Measurements from ENCODE around the gene CAMK2N1. TPM values are rescaled to one million over a fixed set of nuclear protein-coding genes. Genes with fewer than 3 reads are reported as not detected.

Gene CAMK2N1
- total and polyA plus RNA-seq, 4 experiments from 2014 or later: 0.32 to 6.5 (median 3.2) TPM

GRCh38 chr1:20462397-20462796 lies 23.6 kb downstream of the CAMK2N1 start:
- Histone ChIP-seq H3K36me3 (ENCODE audit: insufficient read depth, low read length) (no peaks in the 10 kb centered on the region), H3K4me3 (ENCODE audit: low read length in 2 of 2) (no peak overlapping the region), H3K9me3 (ENCODE audit: control insufficient read depth in 1 of 2, low read length in 2 of 2) (no peaks in the 10 kb centered on the region), H3K4me1 (ENCODE audit: insufficient read depth, low read length) (no peaks in the 10 kb centered on the region), H3K27ac (ENCODE audit: low read depth, low read length) (no peak overlapping the region), H3K27me3 (ENCODE audit: insufficient read depth, low read length) (no peaks in the 10 kb centered on the region)
- DNase-seq: no peak
- H3K27ac Mint-ChIP-seq: no peak overlapping the region
- intact Hi-C loops (cut with micrococcal nuclease): no loop called here
- H3K36me3 Mint-ChIP-seq: no peaks in the 10 kb centered on the region
- no peaks in the 10 kb centered on the region for H3K4me1 Mint-ChIP-seq
- CTCF ChIA-PET (ENCODE audit: partially characterized antibody): interaction anchor here (0.6 kb wide), 1 partner anchor 332 kb away, joined by 3 read pairs; no protein-coding TSS in a partner anchor
- no peak overlapping the region for H3K4me3 Mint-ChIP-seq
- H3K9me3 Mint-ChIP-seq: peaks cover 0 to 3% (median 0%) of the 10 kb centered on the region in 8 donors
- POLR2A ChIA-PET (ENCODE audit: partially characterized antibody): no interaction called here
- H3K27me3 Mint-ChIP-seq: peaks cover 23 to 29% of the 10 kb centered on the region in 2 donors

GRCh38 chr1:20458717-20459116 lies 27.3 kb downstream of the CAMK2N1 start:
- intact Hi-C loops (cut with micrococcal nuclease): no loop called here
- no peaks in the 10 kb centered on the region for H3K36me3 Mint-ChIP-seq
- no peaks in the 10 kb centered on the region for H3K4me1 Mint-ChIP-seq
- no peak overlapping the region for H3K4me3 Mint-ChIP-seq
- DNase-seq: no peak
- ChIA-PET POLR2A (ENCODE audit: partially characterized antibody) (no interaction called here), CTCF (ENCODE audit: partially characterized antibody) (interaction anchor here (0.6 kb wide), 1 partner anchor 1319 kb away, joined by 3 read pairs; no protein-coding TSS in a partner anchor)
- Histone ChIP-seq H3K4me3 (ENCODE audit: low read length in 2 of 2) (no peak overlapping the region), H3K4me1 (ENCODE audit: insufficient read depth, low read length) (no peaks in the 10 kb centered on the region), H3K36me3 (ENCODE audit: insufficient read depth, low read length) (no peaks in the 10 kb centered on the region), H3K9me3 (ENCODE audit: control insufficient read depth in 1 of 2, low read length in 2 of 2) (no peaks in the 10 kb centered on the region), H3K27me3 (ENCODE audit: insufficient read depth, low read length) (no peaks in the 10 kb centered on the region), H3K27ac (ENCODE audit: low read depth, low read length) (no peak overlapping the region)
- peaks cover 15 to 16% of the 10 kb centered on the region in 2 donors for H3K27me3 Mint-ChIP-seq
- peaks cover 0 to 3% (median 0%) of the 10 kb centered on the region in 8 donors for H3K9me3 Mint-ChIP-seq
- no peak overlapping the region for H3K27ac Mint-ChIP-seq

DNA sequence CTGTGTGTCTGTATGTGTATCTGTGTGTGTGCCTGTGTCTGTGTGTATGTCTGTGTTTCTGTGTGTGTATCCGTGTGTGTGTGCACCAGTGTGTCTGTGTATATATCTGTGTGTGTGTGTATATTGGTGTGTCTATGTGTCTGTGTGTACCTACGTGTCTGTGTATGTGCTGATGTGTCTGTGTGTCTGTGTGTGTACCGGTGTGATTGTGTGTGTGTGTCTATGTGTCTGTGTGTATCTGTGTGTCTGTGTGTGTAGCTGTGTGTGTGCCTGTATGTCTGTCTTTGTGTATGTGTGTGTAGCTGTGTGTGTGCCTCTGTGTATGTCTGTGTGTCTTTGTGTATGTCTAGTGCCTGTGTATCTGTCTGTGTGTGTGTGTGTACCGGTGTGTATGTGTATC lies 32.0 kb downstream of the CAMK2N1 start:
- H3K4me3 Mint-ChIP-seq: no peak overlapping the region
- Histone ChIP-seq H3K27me3 (ENCODE audit: insufficient read depth, low read length) (no peaks in the 10 kb centered on the region), H3K4me1 (ENCODE audit: insufficient read depth, low read length) (no peaks in the 10 kb centered on the region), H3K36me3 (ENCODE audit: insufficient read depth, low read length) (no peaks in the 10 kb centered on the region), H3K27ac (ENCODE audit: low read depth, low read length) (no peak overlapping the region), H3K4me3 (ENCODE audit: low read length in 2 of 2) (no peak overlapping the region), H3K9me3 (ENCODE audit: control insufficient read depth in 1 of 2, low read length in 2 of 2) (no peaks in the 10 kb centered on the region)
- no peak overlapping the region for H3K27ac Mint-ChIP-seq
- no peaks in the 10 kb centered on the region for H3K36me3 Mint-ChIP-seq
- POLR2A ChIA-PET (ENCODE audit: partially characterized antibody): no interaction called here
- no peaks in the 10 kb centered on the region for H3K9me3 Mint-ChIP-seq
- no peaks in the 10 kb centered on the region for H3K4me1 Mint-ChIP-seq
- CTCF ChIA-PET (ENCODE audit: partially characterized antibody): no interaction called here
- DNase-seq: no peak
- intact Hi-C loops (cut with micrococcal nuclease): no loop called here
- H3K27me3 Mint-ChIP-seq: peaks cover 6 to 18% of the 10 kb centered on the region in 2 donors

DNA sequence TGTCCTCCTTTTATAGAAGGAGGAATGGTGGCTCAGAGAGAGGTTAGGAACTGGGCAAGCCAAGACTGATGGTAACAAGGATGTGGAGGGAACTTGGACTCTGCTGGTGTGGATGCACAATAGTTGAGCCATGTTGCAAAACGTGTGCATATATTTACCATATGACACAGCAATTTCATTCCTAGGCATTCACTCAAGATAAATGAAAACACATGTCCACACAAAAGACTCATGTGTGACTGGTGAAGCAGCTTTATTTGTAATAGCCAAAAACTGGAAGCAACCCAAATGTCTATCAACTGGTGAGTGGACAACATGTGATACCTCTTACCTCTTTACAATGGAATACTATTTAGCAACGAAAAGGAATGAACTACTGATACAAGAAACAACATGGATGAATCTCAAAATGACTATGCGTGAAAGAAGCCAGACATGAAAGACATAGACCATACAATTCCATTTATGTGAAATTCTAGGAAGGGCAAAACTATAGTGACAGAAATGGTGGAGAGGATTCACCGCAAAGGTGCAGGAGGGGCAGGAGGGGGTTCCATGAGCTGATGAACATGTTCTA lies 36.2 kb downstream of the CAMK2N1 start:
- H3K9me3 ChIP-seq (ENCODE audit: control insufficient read depth in 1 of 2, low read length in 2 of 2): no peaks in the 10 kb centered on the region
- Mint-ChIP-seq H3K4me3 (no peak overlapping the region), H3K9me3 (no peaks in the 10 kb centered on the region), H3K27me3 (peaks cover 4 to 26% of the 10 kb centered on the region in 2 donors), H3K27ac (no peak overlapping the region), H3K36me3 (no peaks in the 10 kb centered on the region), H3K4me1 (no peaks in the 10 kb centered on the region)
- H3K36me3 ChIP-seq (ENCODE audit: insufficient read depth, low read length): no peaks in the 10 kb centered on the region
- no peak overlapping the region for H3K4me3 ChIP-seq (ENCODE audit: low read length in 2 of 2)
- intact Hi-C loops (cut with micrococcal nuclease): no loop called here
- H3K27ac ChIP-seq (ENCODE audit: low read depth, low read length): no peak overlapping the region
- DNase-seq: no peak
- POLR2A ChIA-PET (ENCODE audit: partially characterized antibody): no interaction called here
- H3K27me3 ChIP-seq (ENCODE audit: insufficient read depth, low read length): no peaks in the 10 kb centered on the region
- CTCF ChIA-PET (ENCODE audit: partially characterized antibody): no interaction called here
- H3K4me1 ChIP-seq (ENCODE audit: insufficient read depth, low read length): no peaks in the 10 kb centered on the region

GRCh38 chr1:20448671-20449071 lies 37.3 kb downstream of the CAMK2N1 start:
- no peak overlapping the region for H3K27ac ChIP-seq (ENCODE audit: low read depth, low read length)
- Mint-ChIP-seq H3K27ac (no peak overlapping the region), H3K4me1 (no peaks in the 10 kb centered on the region), H3K4me3 (no peak overlapping the region), H3K36me3 (no peaks in the 10 kb centered on the region), H3K9me3 (no peaks in the 10 kb centered on the region), H3K27me3 (peaks cover 4 to 28% of the 10 kb centered on the region in 2 donors)
- no peaks in the 10 kb centered on the region for H3K4me1 ChIP-seq (ENCODE audit: insufficient read depth, low read length)
- no peak for DNase-seq
- no peaks in the 10 kb centered on the region for H3K9me3 ChIP-seq (ENCODE audit: control insufficient read depth in 1 of 2, low read length in 2 of 2)
- H3K36me3 ChIP-seq (ENCODE audit: insufficient read depth, low read length): no peaks in the 10 kb centered on the region
- POLR2A ChIA-PET (ENCODE audit: partially characterized antibody): no interaction called here
- CTCF ChIA-PET (ENCODE audit: partially characterized antibody): no interaction called here
- no peak overlapping the region for H3K4me3 ChIP-seq (ENCODE audit: low read length in 2 of 2)
- intact Hi-C loops (cut with micrococcal nuclease): no loop called here
- no peaks in the 10 kb centered on the region for H3K27me3 ChIP-seq (ENCODE audit: insufficient read depth, low read length)

GRCh38 chr1:20447794-20448193 lies 38.2 kb downstream of the CAMK2N1 start:
- CTCF ChIA-PET (ENCODE audit: partially characterized antibody): no interaction called here
- DNase-seq: no peak
- H3K27me3 Mint-ChIP-seq: peaks cover 4 to 28% of the 10 kb centered on the region in 2 donors
- H3K4me3 ChIP-seq (ENCODE audit: low read length in 2 of 2): no peak overlapping the region
- no peak overlapping the region for H3K27ac ChIP-seq (ENCODE audit: low read depth, low read length)
- H3K36me3 ChIP-seq (ENCODE audit: insufficient read depth, low read length): no peaks in the 10 kb centered on the region
- H3K4me1 ChIP-seq (ENCODE audit: insufficient read depth, low read length): no peaks in the 10 kb centered on the region
- no peaks in the 10 kb centered on the region for H3K36me3 Mint-ChIP-seq
- intact Hi-C loops (cut with micrococcal nuclease): no loop called here
- H3K27me3 ChIP-seq (ENCODE audit: insufficient read depth, low read length): no peaks in the 10 kb centered on the region
- H3K4me1 Mint-ChIP-seq: no peaks in the 10 kb centered on the region
- H3K9me3 ChIP-seq (ENCODE audit: control insufficient read depth in 1 of 2, low read length in 2 of 2): no peaks in the 10 kb centered on the region
- no peak overlapping the region for H3K27ac Mint-ChIP-seq
- no peak overlapping the region for H3K4me3 Mint-ChIP-seq
- H3K9me3 Mint-ChIP-seq: no peaks in the 10 kb centered on the region
- POLR2A ChIA-PET (ENCODE audit: partially characterized antibody): no interaction called here

- no peak overlapping the region for H3K4me3 ChIP-seq (ENCODE audit: low read length in 2 of 2)
- DNase-seq: no peak
- no peaks in the 10 kb centered on the region for H3K27me3 ChIP-seq (ENCODE audit: insufficient read depth, low read length)
- Mint-ChIP-seq H3K4me1 (no peaks in the 10 kb centered on the region), H3K27ac (no peak overlapping the region), H3K9me3 (no peaks in the 10 kb centered on the region), H3K4me3 (no peak overlapping the region), H3K27me3 (peaks cover 4 to 28% of the 10 kb centered on the region in 2 donors), H3K36me3 (no peaks in the 10 kb centered on the region)
- intact Hi-C loops (cut with micrococcal nuclease): no loop called here
- ChIA-PET CTCF (ENCODE audit: partially characterized antibody) (interaction anchor here (0.7 kb wide), 1 partner anchor 234 kb away, joined by 4 read pairs; no protein-coding TSS in a partner anchor), POLR2A (ENCODE audit: partially characterized antibody) (no interaction called here)
- H3K27ac ChIP-seq (ENCODE audit: low read depth, low read length): no peak overlapping the region
- no peaks in the 10 kb centered on the region for H3K4me1 ChIP-seq (ENCODE audit: insufficient read depth, low read length)
- H3K9me3 ChIP-seq (ENCODE audit: control insufficient read depth in 1 of 2, low read length in 2 of 2): no peaks in the 10 kb centered on the region
- H3K36me3 ChIP-seq (ENCODE audit: insufficient read depth, low read length): no peaks in the 10 kb centered on the region
Measured at GRCh38 chr1:20446796-20447195, 39.2 kb downstream of the CAMK2N1 start.

DNA sequence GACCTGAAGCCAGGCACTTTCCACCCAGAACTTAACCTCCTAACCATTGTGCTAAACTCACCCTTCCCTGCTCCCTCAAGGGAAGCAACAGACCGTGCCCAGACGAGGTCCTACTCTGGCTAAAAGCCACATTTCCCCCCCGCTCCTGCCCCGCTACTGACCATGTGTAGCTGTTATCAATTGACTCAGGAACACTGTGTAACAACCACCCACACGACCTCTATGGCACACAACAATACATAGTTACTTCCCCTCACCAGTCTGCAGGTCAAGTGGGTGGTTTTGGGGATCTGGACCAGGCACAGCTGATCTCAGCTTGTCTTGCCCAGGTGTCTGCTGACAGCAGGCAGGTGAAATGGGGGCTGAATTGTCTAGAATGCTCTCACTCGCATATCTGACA lies 40.1 kb downstream of the CAMK2N1 start:
- Mint-ChIP-seq H3K4me3 (no peak overlapping the region), H3K27me3 (peaks cover 4 to 28% of the 10 kb centered on the region in 2 donors), H3K4me1 (no peaks in the 10 kb centered on the region), H3K9me3 (no peaks in the 10 kb centered on the region), H3K36me3 (no peaks in the 10 kb centered on the region), H3K27ac (no peak overlapping the region)
- Histone ChIP-seq H3K36me3 (ENCODE audit: insufficient read depth, low read length) (no peaks in the 10 kb centered on the region), H3K4me1 (ENCODE audit: insufficient read depth, low read length) (no peaks in the 10 kb centered on the region), H3K4me3 (ENCODE audit: low read length in 2 of 2) (no peak overlapping the region), H3K27ac (ENCODE audit: low read depth, low read length) (no peak overlapping the region), H3K27me3 (ENCODE audit: insufficient read depth, low read length) (no peaks in the 10 kb centered on the region), H3K9me3 (ENCODE audit: control insufficient read depth in 1 of 2, low read length in 2 of 2) (no peaks in the 10 kb centered on the region)
- no peak for DNase-seq
- POLR2A ChIA-PET (ENCODE audit: partially characterized antibody): no interaction called here
- intact Hi-C loops (cut with micrococcal nuclease): no loop called here
- CTCF ChIA-PET (ENCODE audit: partially characterized antibody): no interaction called here
